Measurements from ENCODE around the gene CIC.

CIC gene

GRCh38 chr19:42322305-42322704, 53.3 kb downstream of the CIC start:
- no peak overlapping the region for H2AFZ ChIP-seq (ENCODE audit: low read depth)
- no peak overlapping the region for H3K4me3 ChIP-seq (IDR thresholded peaks at IDR 0.05; ENCODE audit: insufficient read depth, low read depth, low read length)
- H4K20me1 ChIP-seq (ENCODE audit: insufficient read depth) = no peaks in the 10 kb centered on the region
- peaks cover 12% of the 10 kb centered on the region for H3K4me1 ChIP-seq (ENCODE audit: low read depth, poor library complexity, severe bottlenecking)
- no peak overlapping the region for H3K4me2 ChIP-seq
- H3K79me2 ChIP-seq (ENCODE audit: insufficient read depth, low read depth) = no peaks in the 10 kb centered on the region
- no peak overlapping the region for H3K9ac ChIP-seq
- H3K27me3 ChIP-seq (ENCODE audit: insufficient read depth, low read depth) = peaks cover 39% of the 10 kb centered on the region
- no peaks in the 10 kb centered on the region for H3K36me3 ChIP-seq (ENCODE audit: insufficient read depth)
- no peak overlapping the region for H3K27ac ChIP-seq
- TF ChIP-seq CTCF (conservative IDR thresholded peaks at IDR 0.05; ENCODE audit: low read depth, low read length) = no peak

GRCh38 chr19:42323473-42323851, 54.4 kb downstream of the CIC start:
- no peaks in the 10 kb centered on the region for H3K36me3 ChIP-seq (ENCODE audit: insufficient read depth)
- no peak overlapping the region for H3K9ac ChIP-seq
- H2AFZ ChIP-seq (ENCODE audit: low read depth) = no peak overlapping the region
- H3K4me1 ChIP-seq (ENCODE audit: low read depth, poor library complexity, severe bottlenecking) = peaks cover 12% of the 10 kb centered on the region
- TF ChIP-seq CTCF (conservative IDR thresholded peaks at IDR 0.05; ENCODE audit: low read depth, low read length) = no peak
- no peaks in the 10 kb centered on the region for H3K79me2 ChIP-seq (ENCODE audit: insufficient read depth, low read depth)
- no peak overlapping the region for H3K4me2 ChIP-seq
- H3K27me3 ChIP-seq (ENCODE audit: insufficient read depth, low read depth) = peaks cover 32% of the 10 kb centered on the region; the same call in 1 of the 2 replicates
- no peak overlapping the region for H3K4me3 ChIP-seq (IDR thresholded peaks at IDR 0.05; ENCODE audit: insufficient read depth, low read depth, low read length)
- no peak overlapping the region for H3K27ac ChIP-seq
- H4K20me1 ChIP-seq (ENCODE audit: insufficient read depth) = no peaks in the 10 kb centered on the region

- H3K4me2 ChIP-seq = peak overlapping the region; percentile 85; the same call in 1 of the 2 replicates
- TF ChIP-seq CTCF (conservative IDR thresholded peaks at IDR 0.05; ENCODE audit: low read depth, low read length) = no peak
- peaks cover 12% of the 10 kb centered on the region for H3K4me1 ChIP-seq (ENCODE audit: low read depth, poor library complexity, severe bottlenecking)
- H3K27ac ChIP-seq = no peak overlapping the region
- H3K79me2 ChIP-seq (ENCODE audit: insufficient read depth, low read depth) = no peaks in the 10 kb centered on the region
- no peak overlapping the region for H3K9ac ChIP-seq
- H2AFZ ChIP-seq (ENCODE audit: low read depth) = peak overlapping the region; percentile 93
- peaks cover 29% of the 10 kb centered on the region; the same call in 1 of the 2 replicates for H3K27me3 ChIP-seq (ENCODE audit: insufficient read depth, low read depth)
- no peaks in the 10 kb centered on the region for H3K36me3 ChIP-seq (ENCODE audit: insufficient read depth)
- H4K20me1 ChIP-seq (ENCODE audit: insufficient read depth) = no peaks in the 10 kb centered on the region
- H3K4me3 ChIP-seq (IDR thresholded peaks at IDR 0.05; ENCODE audit: insufficient read depth, low read depth, low read length) = no peak overlapping the region
Observed at GRCh38 chr19:42323852-42324654, 55.0 kb downstream of the CIC start.

- peak; percentile 94 for TF ChIP-seq CTCF (conservative IDR thresholded peaks at IDR 0.05; ENCODE audit: low read depth, low read length)
- Histone ChIP-seq H2AFZ (ENCODE audit: low read depth) (peak overlapping the region; percentile 93), H3K27ac (no peak overlapping the region), H3K36me3 (ENCODE audit: insufficient read depth) (no peaks in the 10 kb centered on the region), H4K20me1 (ENCODE audit: insufficient read depth) (no peaks in the 10 kb centered on the region), H3K9ac (peak overlapping the region; percentile 5; the same call in 1 of the 2 replicates), H3K4me1 (ENCODE audit: low read depth, poor library complexity, severe bottlenecking) (peaks cover 12% of the 10 kb centered on the region), H3K79me2 (ENCODE audit: insufficient read depth, low read depth) (no peaks in the 10 kb centered on the region), H3K27me3 (ENCODE audit: insufficient read depth, low read depth) (peaks cover 23% of the 10 kb centered on the region; the same call in 1 of the 2 replicates), H3K4me3 (IDR thresholded peaks at IDR 0.05; ENCODE audit: insufficient read depth, low read depth, low read length) (no peak overlapping the region), H3K4me2 (peak overlapping the region; percentile 85)
Observed at GRCh38 chr19:42324655-42325307, 55.7 kb downstream of the CIC start.
